Osteoblast (primary cell): ENCODE data around the gene PRMT3. TPM values are rescaled to one million over a fixed set of nuclear protein-coding genes. Genes with fewer than 3 reads are reported as not detected.
A peak's percentile ranks its signal among the peaks of the same experiment; 100 is the strongest.

ENCODE experiments used
- DNase-seq: peaks from one replicate; pipeline ENCODE4 v3.0.0; 2011; ENCODE audit warnings: low spot score, mixed read lengths; ENCODE audit not compliant: insufficient read length; ENCODE audit errors: missing footprints
- H2AFZ ChIP-seq: 2 replicates; pipeline ENCODE4 v1.6.0; 2011; ENCODE audit warnings: mild to moderate bottlenecking, low read length
- H3K27ac ChIP-seq: 2 replicates; pipeline ENCODE4 v1.5.1; 2011; ENCODE audit warnings: mild to moderate bottlenecking, low read depth, low read length, moderate library complexity
- H3K27me3 ChIP-seq: 2 replicates; pipeline ENCODE4 v1.6.0; 2012; ENCODE audit warnings: mild to moderate bottlenecking, control low read depth, inconsistent platforms, low read length, moderate library complexity; ENCODE audit not compliant: insufficient read depth
- H3K36me3 ChIP-seq: 2 replicates; pipeline ENCODE4 v1.5.1; 2011; ENCODE audit warnings: mild to moderate bottlenecking, low read length, control low read depth, moderate library complexity; ENCODE audit not compliant: insufficient read depth
- H3K4me1 ChIP-seq: 2 replicates; pipeline ENCODE4 v1.5.1; 2011; ENCODE audit warnings: mild to moderate bottlenecking, low read length, control low read depth, moderate library complexity; ENCODE audit not compliant: insufficient read depth
- H3K4me2 ChIP-seq: 2 replicates; pipeline ENCODE4 v1.6.0; 2011; ENCODE audit warnings: mild to moderate bottlenecking, low read length; ENCODE audit not compliant: insufficient read depth
- H3K4me3 ChIP-seq: fragments of 200-600 bp; sonication (generic); 3 replicates; pipeline ENCODE4 v1.5.1; 2012; ENCODE audit warnings: mild to moderate bottlenecking, low read length, inconsistent platforms; ENCODE audit not compliant: insufficient read depth
- H3K79me2 ChIP-seq: 2 replicates; pipeline ENCODE4 v1.6.0; 2012; ENCODE audit warnings: mild to moderate bottlenecking, low read length, control low read depth, inconsistent platforms; ENCODE audit not compliant: insufficient read depth
- H3K9me3 ChIP-seq: 2 replicates; pipeline ENCODE4 v1.5.1; 2011; ENCODE audit warnings: low read depth, low read length, control low read depth
- H4K20me1 ChIP-seq: 2 replicates; pipeline ENCODE4 v1.6.0; 2012; ENCODE audit warnings: mild to moderate bottlenecking, low read length, control low read depth; ENCODE audit not compliant: insufficient read depth
- total RNA-seq: library from RNA; depleted of rRNA; stranded (reverse); fragments of >200 nt; gene quantifications from 2 replicates; pipeline ENCODE4 v1.2.3, GENCODE V29; 2012
- TF ChIP-seq, protein P1 (sequence below): IDR thresholded peaks from 2 replicates; pipeline ENCODE4 v1.5.1; 2011; ENCODE audit warnings: mild to moderate bottlenecking, low read depth, low read length, moderate library complexity; ENCODE audit errors: extremely low read depth

Gene PRMT3
- total RNA-seq, 1 donor: 20.6 TPM

DNA sequence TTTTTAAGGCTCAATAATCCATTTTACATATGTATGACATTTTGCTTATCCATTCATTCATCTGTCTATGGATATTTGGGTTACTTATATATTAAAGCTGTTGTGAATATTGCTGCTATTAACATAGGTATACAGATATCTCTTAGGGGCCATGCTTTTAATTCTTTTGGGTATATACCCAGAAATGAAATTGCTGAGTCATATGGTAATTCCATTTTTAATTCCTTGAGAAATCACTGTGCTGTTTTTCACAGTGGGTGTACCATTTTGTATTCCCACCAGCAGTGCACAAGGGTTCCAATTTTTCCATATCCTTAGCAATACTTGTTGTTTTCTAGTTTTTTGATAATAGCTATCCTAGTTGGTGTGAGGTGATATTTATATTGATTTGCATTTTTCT lies 19.0 kb downstream of the PRMT3 start:
- H3K27ac ChIP-seq: no peak overlapping the region
- no peaks in the 10 kb centered on the region for H3K4me1 ChIP-seq
- TF ChIP-seq, protein P1, sequence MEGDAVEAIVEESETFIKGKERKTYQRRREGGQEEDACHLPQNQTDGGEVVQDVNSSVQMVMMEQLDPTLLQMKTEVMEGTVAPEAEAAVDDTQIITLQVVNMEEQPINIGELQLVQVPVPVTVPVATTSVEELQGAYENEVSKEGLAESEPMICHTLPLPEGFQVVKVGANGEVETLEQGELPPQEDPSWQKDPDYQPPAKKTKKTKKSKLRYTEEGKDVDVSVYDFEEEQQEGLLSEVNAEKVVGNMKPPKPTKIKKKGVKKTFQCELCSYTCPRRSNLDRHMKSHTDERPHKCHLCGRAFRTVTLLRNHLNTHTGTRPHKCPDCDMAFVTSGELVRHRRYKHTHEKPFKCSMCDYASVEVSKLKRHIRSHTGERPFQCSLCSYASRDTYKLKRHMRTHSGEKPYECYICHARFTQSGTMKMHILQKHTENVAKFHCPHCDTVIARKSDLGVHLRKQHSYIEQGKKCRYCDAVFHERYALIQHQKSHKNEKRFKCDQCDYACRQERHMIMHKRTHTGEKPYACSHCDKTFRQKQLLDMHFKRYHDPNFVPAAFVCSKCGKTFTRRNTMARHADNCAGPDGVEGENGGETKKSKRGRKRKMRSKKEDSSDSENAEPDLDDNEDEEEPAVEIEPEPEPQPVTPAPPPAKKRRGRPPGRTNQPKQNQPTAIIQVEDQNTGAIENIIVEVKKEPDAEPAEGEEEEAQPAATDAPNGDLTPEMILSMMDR: no peak
- H3K27me3 ChIP-seq: no peaks in the 10 kb centered on the region
- no peak for DNase-seq
- H4K20me1 ChIP-seq: no peaks in the 10 kb centered on the region
- no peaks in the 10 kb centered on the region for H3K9me3 ChIP-seq
- H3K4me2 ChIP-seq: no peak overlapping the region
- peak overlapping the region; percentile 16 for H2AFZ ChIP-seq
- H3K4me3 ChIP-seq: no peak overlapping the region
- H3K79me2 ChIP-seq: no peaks in the 10 kb centered on the region
- H3K36me3 ChIP-seq: peaks cover 30% of the 10 kb centered on the region

- peaks cover 30% of the 10 kb centered on the region for H3K36me3 ChIP-seq
- no peaks in the 10 kb centered on the region for H4K20me1 ChIP-seq
- no peak overlapping the region for H2AFZ ChIP-seq
- DNase-seq: no peak
- no peak overlapping the region for H3K4me2 ChIP-seq
- H3K27me3 ChIP-seq: no peaks in the 10 kb centered on the region
- no peak overlapping the region for H3K27ac ChIP-seq
- no peaks in the 10 kb centered on the region for H3K79me2 ChIP-seq
- TF ChIP-seq, protein P1: no peak
- H3K4me3 ChIP-seq: no peak overlapping the region
- no peaks in the 10 kb centered on the region for H3K9me3 ChIP-seq
- no peaks in the 10 kb centered on the region for H3K4me1 ChIP-seq
Measured at GRCh38 chr11:20407344-20407743, 19.8 kb downstream of the PRMT3 start.

DNA sequence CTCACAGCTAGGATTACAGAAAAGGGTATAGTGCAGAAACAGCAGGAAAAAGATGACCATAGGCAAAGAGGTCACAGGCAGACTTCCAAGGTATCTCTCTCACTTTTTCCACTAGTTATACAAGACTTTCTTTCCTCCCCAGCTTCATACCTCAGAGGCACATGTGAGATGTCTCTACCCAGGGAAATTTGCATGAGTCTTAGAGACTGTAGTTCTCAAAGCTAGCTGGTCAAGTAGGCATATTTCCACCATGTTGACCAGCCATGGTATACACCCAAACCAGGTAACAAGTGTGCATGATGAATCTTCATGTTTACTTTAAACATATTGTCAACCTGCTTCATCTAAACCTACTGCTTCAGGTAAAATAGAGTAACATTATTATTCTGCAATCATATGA lies 27.9 kb downstream of the PRMT3 start:
- Histone ChIP-seq H3K4me1 (no peaks in the 10 kb centered on the region), H2AFZ (no peak overlapping the region), H3K27me3 (no peaks in the 10 kb centered on the region), H3K36me3 (peaks cover 3% of the 10 kb centered on the region), H3K27ac (no peak overlapping the region), H3K79me2 (no peaks in the 10 kb centered on the region), H3K4me3 (no peak overlapping the region), H3K4me2 (no peak overlapping the region), H3K9me3 (no peaks in the 10 kb centered on the region), H4K20me1 (no peaks in the 10 kb centered on the region)
- DNase-seq: no peak
- TF ChIP-seq, protein P1: no peak

- no peaks in the 10 kb centered on the region for H3K27me3 ChIP-seq
- no peaks in the 10 kb centered on the region for H3K4me1 ChIP-seq
- no peaks in the 10 kb centered on the region for H3K79me2 ChIP-seq
- no peak overlapping the region for H3K4me2 ChIP-seq
- no peak overlapping the region for H3K4me3 ChIP-seq
- H2AFZ ChIP-seq: no peak overlapping the region
- no peak for DNase-seq
- TF ChIP-seq, protein P1: no peak
- H3K27ac ChIP-seq: no peak overlapping the region
- H4K20me1 ChIP-seq: no peaks in the 10 kb centered on the region
- H3K36me3 ChIP-seq: peaks cover 6% of the 10 kb centered on the region
- no peaks in the 10 kb centered on the region for H3K9me3 ChIP-seq
Measured at GRCh38 chr11:20417771-20418170, 30.3 kb downstream of the PRMT3 start.
